Islet precursor cell (in vitro differentiated cells): ENCODE measurements around the gene MBTPS1.

ENCODE experiments used
- DNase-seq: peaks from one replicate; pipeline ENCODE4 v3.0.0-alpha.2; 2018

Gene MBTPS1

GRCh38 chr16:84032458-84033178 is 84.1 kb downstream of the MBTPS1 start:
- no peak for DNase-seq

GRCh38 chr16:84031556-84031955 is 85.2 kb downstream of the MBTPS1 start:
- no peak for DNase-seq

GRCh38 chr16:84029297-84030047 is 87.3 kb downstream of the MBTPS1 start:
- DNase-seq: no peak

DNA sequence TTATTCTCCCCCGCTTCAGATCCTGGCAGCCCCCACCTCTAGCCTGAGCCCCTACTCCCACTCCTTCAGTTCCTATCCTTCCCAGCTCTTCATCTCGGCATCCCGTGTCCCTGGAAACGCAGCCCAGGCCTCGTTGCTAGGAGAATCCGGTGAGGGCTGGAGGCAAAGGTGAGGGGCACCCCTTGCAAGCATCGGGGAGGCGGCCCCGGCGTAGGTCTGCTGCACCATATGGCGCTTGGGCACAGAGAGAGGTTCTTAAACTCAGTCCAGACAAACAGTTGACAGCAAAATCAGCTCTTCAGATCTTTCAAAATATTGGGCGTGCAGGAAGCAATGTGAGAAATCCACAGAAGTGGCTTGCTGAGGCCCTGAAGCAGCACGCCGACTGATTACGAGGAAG is 89.1 kb downstream of the MBTPS1 start:
- DNase-seq: no peak

DNA sequence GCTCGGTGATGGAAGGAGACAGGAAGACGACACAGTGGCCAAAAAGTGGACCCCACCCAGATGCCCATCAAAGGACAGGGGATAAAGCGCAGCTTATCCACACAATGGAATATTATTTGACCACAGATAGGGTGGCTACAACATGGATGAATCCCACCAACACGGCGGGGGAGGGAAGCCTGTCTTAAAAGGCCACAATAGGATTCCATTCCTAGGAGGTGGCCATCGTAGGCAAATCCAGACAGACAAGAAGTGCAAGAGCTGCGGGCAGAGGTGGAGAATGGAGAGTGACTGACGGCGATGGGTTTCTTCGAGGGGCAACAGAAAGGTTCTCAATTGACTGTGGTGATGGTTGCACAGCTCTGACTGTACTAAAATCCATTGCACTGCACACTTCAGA is 90.1 kb downstream of the MBTPS1 start:
- DNase-seq: no peak

DNA sequence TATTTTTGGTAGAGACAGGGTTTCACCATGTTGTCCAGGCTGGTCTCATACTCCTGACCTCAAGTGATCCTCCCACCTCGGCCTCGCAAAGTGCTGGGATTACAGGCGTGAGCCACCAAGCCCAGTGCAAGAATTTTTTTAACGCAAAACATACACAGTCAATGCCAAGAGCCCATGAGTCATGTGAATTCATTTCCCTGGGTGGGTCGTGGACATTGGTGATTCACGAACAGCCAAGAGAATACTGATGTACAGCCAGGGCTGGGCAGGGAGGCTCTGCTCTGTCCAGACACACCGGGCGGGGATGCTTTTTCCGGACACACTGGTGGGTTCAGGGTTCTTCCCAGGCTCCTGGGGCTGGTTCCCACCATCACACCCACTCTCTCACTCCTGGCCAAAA is 91.9 kb downstream of the MBTPS1 start:
- DNase-seq: no peak

GRCh38 chr16:84022644-84023043 is 94.1 kb downstream of the MBTPS1 start:
- no peak for DNase-seq

DNA sequence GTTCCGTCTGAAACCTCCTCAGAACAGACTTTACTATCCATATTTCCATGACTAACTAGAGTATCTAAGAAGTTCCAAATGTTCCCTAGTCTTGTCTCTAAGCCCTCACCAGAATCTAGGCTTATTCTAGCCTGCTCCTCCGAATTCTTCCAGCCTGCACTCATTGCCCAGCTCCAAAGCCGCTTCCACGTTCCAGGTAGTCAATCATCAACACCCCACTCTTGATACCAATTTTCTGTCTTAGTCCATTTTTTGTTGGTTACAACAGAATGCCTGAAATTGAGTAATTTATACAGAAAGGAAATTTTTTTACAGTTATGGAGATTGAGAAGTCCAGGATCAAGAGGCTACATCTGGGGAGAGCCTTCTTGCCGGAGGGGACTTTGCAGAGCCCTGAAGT is 95.3 kb downstream of the MBTPS1 start:
- no peak for DNase-seq

GRCh38 chr16:84020353-84020752 is 96.4 kb downstream of the MBTPS1 start:
- no peak for DNase-seq

DNA sequence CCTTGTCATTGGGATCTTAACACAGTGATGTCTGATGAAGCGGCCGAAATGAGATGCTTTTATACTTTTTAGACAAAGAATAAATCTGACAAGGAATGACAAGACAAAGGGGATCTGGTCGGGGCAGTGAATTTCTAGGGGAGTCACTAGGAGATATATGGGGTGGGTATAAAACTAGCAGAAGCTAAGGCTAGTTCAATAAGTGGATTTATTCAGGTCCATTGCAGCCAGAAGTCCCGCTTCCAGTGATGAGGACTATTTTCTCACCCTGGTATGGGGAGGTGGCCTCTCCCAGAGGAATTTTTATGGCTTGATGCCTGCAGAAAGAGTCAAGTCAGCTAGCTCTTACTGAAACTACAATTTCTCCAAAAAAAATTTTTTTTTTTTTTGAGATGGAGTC is 98.0 kb downstream of the MBTPS1 start:
- DNase-seq: no peak

- DNase-seq: no peak
Measured at GRCh38 chr16:84016477-84016876, 100.3 kb downstream of the MBTPS1 start.

GRCh38 chr16:84015399-84015798 is 101.3 kb downstream of the MBTPS1 start:
- DNase-seq: no peak

DNA sequence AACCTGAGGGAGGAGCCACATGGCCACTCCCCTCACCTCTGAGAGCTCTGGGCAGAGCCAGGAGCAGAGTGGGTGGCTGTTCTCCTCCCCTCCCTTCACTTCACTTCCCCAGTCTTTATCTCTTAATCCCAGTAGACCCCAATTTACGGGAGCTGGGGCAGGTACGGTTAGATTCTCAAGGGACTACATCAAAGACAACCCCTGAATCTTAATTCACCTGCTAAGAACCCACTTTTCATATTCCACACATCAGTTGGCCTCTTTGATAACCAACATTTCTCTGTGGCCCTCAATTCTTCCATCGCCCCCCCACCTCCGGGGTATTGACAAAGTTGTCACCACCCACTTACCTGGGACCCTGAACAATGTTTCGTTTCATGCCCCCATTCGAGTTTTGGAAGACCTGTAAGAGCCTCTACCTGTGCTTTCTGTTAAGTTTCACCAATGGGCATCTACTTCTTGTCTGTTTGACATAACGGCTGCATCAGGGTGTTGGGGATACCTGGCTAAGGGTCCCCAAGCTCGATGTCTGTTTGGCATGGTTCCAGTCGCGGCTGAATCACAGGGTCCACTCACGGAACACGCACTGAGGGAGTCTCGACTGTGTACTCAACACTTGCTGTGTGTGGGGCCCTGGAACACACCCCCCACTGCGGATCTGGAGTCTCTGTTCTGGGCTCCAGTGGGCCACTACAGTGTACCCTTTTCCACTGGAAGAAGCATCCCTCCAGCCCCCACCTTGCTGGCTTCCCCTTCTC is 102.0 kb downstream of the MBTPS1 start:
- no peak for DNase-seq

GRCh38 chr16:84013787-84014569 is 102.8 kb downstream of the MBTPS1 start:
- DNase-seq: peak; percentile 97

- no peak for DNase-seq
Measured at GRCh38 chr16:84009282-84009681, 107.5 kb downstream of the MBTPS1 start.

DNA sequence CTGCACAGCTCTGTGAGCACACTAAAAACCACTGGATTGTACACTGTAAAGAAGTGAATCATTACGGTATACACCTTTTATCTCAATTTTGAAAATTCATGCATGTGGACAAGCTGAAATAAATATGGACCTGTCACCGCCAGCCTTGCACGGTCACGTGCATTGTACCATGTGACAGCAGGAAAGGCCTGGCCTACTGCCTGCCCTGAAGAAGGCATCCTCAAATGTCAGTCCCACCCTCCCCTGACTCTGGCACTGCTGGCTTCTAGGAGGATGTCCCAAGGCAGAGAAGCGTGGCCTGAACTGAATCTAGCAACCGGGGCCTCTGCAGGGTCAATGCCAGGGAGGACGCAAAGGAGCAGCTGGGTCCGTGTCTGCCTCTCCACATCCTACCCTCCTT is 108.8 kb downstream of the MBTPS1 start:
- DNase-seq: no peak

DNA sequence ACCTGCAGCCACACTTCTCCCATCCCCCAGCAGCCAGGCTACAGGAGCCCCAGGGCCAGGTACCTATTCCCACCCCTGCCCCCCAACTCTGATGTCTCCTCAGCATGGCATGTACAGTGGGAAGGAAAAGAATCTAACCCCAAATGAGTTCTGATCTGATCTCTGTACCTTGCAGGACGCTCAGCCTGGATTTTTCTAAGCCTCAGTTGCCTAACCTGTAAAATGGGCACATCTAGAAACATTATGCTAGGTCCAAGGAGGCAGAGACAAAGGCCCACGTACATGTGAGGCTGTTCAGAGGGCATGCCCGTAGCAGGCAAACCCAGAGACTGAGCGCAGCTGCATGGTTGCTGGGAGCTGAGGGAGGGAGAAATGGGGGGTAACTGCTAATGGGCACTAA is 109.2 kb downstream of the MBTPS1 start:
- no peak for DNase-seq

- DNase-seq: no peak
Measured at GRCh38 chr16:84005391-84005790, 111.4 kb downstream of the MBTPS1 start.

DNA sequence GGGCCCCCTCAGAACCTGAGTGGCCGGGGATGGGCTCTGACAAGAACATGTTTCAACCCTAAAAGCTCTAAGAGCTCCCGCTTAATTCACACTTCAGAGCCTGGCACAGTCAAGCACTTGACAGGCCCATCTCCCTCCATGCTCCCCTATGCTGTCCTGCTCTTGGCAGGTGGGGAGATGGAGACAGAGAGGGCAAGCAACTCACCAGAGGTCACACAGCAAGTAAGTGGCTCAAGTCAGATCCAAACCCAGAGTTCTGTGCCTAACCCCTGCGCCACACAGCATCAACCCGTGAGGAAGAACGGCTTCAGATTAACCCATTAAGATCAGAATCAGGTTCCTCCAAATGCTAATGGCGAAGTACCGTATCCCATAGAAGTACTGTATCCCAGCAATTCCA is 112.3 kb downstream of the MBTPS1 start:
- no peak for DNase-seq
